DND-41 (cell line): ENCODE measurements around the gene PCNX2.
A peak's percentile ranks its signal among the peaks of the same experiment; 100 is the strongest.

Experiments used
- ATAC-seq: fragments of 200-7000 bp; cut with Tn5 transposase; 3 replicates; pipeline ENCODE4 v1.9.1; 2021; ENCODE audit warnings: low read depth; ENCODE audit not compliant: insufficient read depth
- DNase-seq: peaks from one replicate; pipeline ENCODE4 v3.0.0-alpha.2; 2020
- H2AFZ ChIP-seq: 2 replicates; pipeline ENCODE4 v1.6.0; 2012; ENCODE audit warnings: low read depth, low read length
- H3K27ac ChIP-seq: 2 replicates; pipeline ENCODE4 v1.5.1; 2012; ENCODE audit warnings: low read length, inconsistent platforms
- H3K27me3 ChIP-seq: fragments of 200-600 bp; sonication (generic); 2 replicates; pipeline ENCODE4 v1.6.0; 2012; ENCODE audit warnings: low read length, mild to moderate bottlenecking, inconsistent platforms; ENCODE audit not compliant: insufficient read depth, poor library complexity
- H3K36me3 ChIP-seq: 2 replicates; pipeline ENCODE4 v1.5.1; 2012; ENCODE audit warnings: low read length, inconsistent platforms; ENCODE audit not compliant: insufficient read depth
- H3K4me1 ChIP-seq: 2 replicates; pipeline ENCODE4 v1.5.1; 2012; ENCODE audit warnings: mild to moderate bottlenecking, low read length; ENCODE audit not compliant: insufficient read depth
- H3K4me2 ChIP-seq: 2 replicates; pipeline ENCODE4 v1.6.0; 2012; ENCODE audit warnings: mild to moderate bottlenecking, moderate library complexity, low read length, inconsistent platforms; ENCODE audit not compliant: insufficient read depth
- H3K4me3 ChIP-seq, 2 experiments: fragments of 200-600 bp in 1 of 2; shearing (Covaris generic) in 1 of 2; 2 replicates each; pipeline ENCODE4 v1.5.1; 2012 to 2016; ENCODE audit warnings: inconsistent platforms in 2 of 2, low read length in 2 of 2, mild to moderate bottlenecking in 2 of 2, low read depth in 1 of 2, moderate library complexity in 1 of 2
- H3K79me2 ChIP-seq: 2 replicates; pipeline ENCODE4 v1.6.0; 2012; ENCODE audit warnings: low read length, inconsistent platforms; ENCODE audit not compliant: insufficient read depth
- H3K9ac ChIP-seq: 2 replicates; pipeline ENCODE4 v1.6.0; 2012; ENCODE audit warnings: low read depth, mild to moderate bottlenecking, inconsistent platforms, low read length, moderate library complexity
- H3K9me3 ChIP-seq: 2 replicates; pipeline ENCODE4 v1.5.1; 2012; ENCODE audit warnings: low read length, moderate library complexity, mild to moderate bottlenecking, inconsistent platforms; ENCODE audit not compliant: insufficient read depth, severe bottlenecking
- H4K20me1 ChIP-seq: 2 replicates; pipeline ENCODE4 v1.6.0; 2012; ENCODE audit warnings: low read length; ENCODE audit not compliant: insufficient read depth
- EZH2 ChIP-seq: IDR thresholded peaks from 3 replicates; pipeline ENCODE4 v1.6.1; 2012; ENCODE audit warnings: borderline replicate concordance, low read depth, mild to moderate bottlenecking, moderate library complexity, low read length, inconsistent platforms; ENCODE audit not compliant: severe bottlenecking
- TF ChIP-seq, protein P1 (sequence below): IDR thresholded peaks from 2 replicates; pipeline ENCODE4 v1.5.1; 2012; ENCODE audit warnings: borderline replicate concordance, low read length, moderate library complexity, mild to moderate bottlenecking; ENCODE audit not compliant: poor library complexity, severe bottlenecking; ENCODE audit errors: extremely low read depth

Gene PCNX2

DNA sequence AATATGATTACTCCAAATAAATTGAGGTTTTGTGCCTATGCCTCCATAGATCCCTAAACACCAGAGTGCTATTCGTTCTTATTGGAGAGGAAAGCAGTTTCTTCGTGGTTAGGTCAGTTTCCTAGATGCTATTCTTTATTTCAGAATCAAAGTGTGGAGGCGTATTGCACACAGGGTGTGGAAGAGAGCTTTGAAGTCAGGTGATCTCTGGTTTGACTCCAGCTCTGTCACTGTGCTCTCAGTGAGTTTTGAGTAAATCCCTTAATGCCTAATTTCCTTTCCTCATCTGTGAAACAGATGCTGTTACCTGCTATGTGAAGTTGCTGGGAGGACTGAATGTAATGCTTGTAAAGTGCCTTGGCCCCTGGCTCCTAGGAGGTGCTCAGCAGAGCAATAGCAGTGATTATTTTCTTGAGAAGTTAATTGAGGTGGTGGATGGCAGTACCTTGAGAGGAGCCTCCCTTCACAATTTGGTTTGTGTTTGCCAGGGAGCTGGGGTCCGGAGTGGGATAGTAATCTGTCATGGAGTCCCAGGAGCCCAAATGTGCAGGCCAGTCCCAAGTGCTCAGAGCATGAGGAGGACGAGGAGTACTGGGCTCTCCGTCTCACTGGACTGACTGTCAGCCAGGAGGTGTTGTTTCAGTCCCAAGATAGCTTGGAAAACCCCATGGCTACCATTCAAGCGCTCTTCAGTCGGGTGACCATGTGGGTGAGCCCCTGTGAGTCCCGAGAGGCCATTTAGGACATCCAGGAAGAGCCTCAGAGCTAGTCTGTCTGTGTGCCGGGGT lies 330.2 kb downstream of the PCNX2 start:
- Histone ChIP-seq H3K4me1 (0 out of 2 replicates have a peak, but pooled peaks cover 9% of the 10 kb centered on the region), H3K27ac (no peak overlapping the region), H3K4me2 (no peak overlapping the region), H3K36me3 (peaks cover 49% of the 10 kb centered on the region), H3K9ac (no peak overlapping the region), H2AFZ (no peak overlapping the region), H3K27me3 (no peaks in the 10 kb centered on the region), H3K9me3 (no peaks in the 10 kb centered on the region), H3K79me2 (peaks cover 10% of the 10 kb centered on the region), H4K20me1 (no peaks in the 10 kb centered on the region), H3K4me3 (no peak overlapping the region)
- no peak for TF ChIP-seq EZH2
- TF ChIP-seq, protein P1, sequence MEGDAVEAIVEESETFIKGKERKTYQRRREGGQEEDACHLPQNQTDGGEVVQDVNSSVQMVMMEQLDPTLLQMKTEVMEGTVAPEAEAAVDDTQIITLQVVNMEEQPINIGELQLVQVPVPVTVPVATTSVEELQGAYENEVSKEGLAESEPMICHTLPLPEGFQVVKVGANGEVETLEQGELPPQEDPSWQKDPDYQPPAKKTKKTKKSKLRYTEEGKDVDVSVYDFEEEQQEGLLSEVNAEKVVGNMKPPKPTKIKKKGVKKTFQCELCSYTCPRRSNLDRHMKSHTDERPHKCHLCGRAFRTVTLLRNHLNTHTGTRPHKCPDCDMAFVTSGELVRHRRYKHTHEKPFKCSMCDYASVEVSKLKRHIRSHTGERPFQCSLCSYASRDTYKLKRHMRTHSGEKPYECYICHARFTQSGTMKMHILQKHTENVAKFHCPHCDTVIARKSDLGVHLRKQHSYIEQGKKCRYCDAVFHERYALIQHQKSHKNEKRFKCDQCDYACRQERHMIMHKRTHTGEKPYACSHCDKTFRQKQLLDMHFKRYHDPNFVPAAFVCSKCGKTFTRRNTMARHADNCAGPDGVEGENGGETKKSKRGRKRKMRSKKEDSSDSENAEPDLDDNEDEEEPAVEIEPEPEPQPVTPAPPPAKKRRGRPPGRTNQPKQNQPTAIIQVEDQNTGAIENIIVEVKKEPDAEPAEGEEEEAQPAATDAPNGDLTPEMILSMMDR = no peak
- DNase-seq = no peak
- ATAC-seq = peak; percentile 54; the same call in 1 of the 3 replicates

DNA sequence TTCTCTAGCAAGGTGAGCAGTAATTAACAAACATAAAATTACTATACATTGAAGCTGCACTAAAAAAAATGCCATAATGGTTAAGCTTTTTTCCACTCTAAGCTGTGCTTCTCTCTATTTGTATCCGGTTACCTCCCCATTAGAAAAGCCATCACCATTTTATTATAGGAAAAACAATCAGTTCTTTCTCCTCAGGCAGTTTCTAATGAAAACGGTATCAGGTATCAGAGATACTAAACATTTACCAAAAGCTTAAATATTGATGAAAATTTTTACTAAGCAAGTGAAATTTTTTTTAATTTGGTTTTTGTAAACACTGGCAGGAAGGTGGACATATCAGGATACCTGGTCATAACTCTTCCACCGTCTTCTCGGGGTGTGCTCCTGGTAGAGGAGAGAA lies 330.9 kb downstream of the PCNX2 start:
- H3K27ac ChIP-seq = no peak overlapping the region
- H3K4me1 ChIP-seq = 0 out of 2 replicates have a peak, but pooled peaks cover 9% of the 10 kb centered on the region
- H3K4me2 ChIP-seq = no peak overlapping the region
- peaks cover 10% of the 10 kb centered on the region for H3K79me2 ChIP-seq
- DNase-seq (no peak), ATAC-seq (no peak)
- H2AFZ ChIP-seq = no peak overlapping the region
- no peak for TF ChIP-seq EZH2
- TF ChIP-seq, protein P1 = no peak
- no peaks in the 10 kb centered on the region for H4K20me1 ChIP-seq
- H3K27me3 ChIP-seq = no peaks in the 10 kb centered on the region
- H3K4me3 ChIP-seq = no peak overlapping the region
- H3K36me3 ChIP-seq = peaks cover 46% of the 10 kb centered on the region
- H3K9ac ChIP-seq = no peak overlapping the region
- H3K9me3 ChIP-seq = no peaks in the 10 kb centered on the region

DNA sequence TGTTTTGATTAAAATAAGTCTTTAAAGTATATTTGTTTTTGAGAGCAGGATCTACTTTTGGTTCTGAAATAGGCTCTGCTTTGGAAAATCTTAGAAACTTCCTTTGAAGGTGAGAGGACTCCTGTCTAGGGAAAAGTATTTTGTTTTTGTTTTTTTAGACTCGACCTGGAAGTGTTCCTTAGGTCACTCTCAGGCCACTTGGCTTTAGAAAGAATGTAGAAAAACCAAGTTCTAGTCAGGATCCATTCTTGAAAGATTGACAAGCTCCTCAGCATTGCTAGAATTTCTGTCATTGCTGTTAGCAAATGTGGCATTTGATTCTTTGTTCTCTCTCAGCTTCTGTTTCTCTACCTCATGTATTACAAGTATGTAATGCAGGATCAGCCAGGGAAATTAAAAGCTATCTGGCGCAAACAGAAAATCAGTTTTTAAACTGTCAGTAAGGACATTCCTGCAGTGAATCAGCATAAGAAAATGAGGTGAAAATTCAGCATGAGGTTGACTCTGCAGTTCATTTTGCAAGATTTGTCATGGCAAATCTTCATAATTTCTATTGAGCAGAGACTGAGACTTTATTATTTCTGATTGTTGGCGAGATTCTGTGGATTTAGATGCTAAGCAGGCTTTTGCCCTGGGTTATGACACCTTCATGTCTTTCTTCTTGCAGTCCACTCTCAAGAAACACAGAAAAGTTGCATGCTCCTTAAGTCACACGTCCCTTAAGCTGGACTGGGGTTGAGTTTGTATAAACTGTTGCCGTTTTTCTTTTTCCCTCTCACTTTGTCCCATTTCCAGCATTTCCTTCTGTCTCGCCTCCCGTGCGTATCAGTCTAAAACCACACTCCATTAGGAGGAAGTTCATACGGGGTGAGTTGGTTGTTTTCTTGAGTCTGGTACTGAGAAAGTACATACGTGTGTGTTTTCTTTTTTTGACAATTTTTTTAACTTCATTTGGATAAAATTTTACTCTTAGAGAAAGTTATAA lies 332.5 kb downstream of the PCNX2 start:
- H4K20me1 ChIP-seq = no peaks in the 10 kb centered on the region
- H3K4me1 ChIP-seq = 0 out of 2 replicates have a peak, but pooled peaks cover 6% of the 10 kb centered on the region
- H3K4me3 ChIP-seq = no peak overlapping the region
- H3K79me2 ChIP-seq = peaks cover 10% of the 10 kb centered on the region
- H3K9me3 ChIP-seq = peaks cover 6% of the 10 kb centered on the region
- H3K9ac ChIP-seq = no peak overlapping the region
- no peak overlapping the region for H3K4me2 ChIP-seq
- H2AFZ ChIP-seq = no peak overlapping the region
- no peak for TF ChIP-seq EZH2
- no peak for ATAC-seq
- no peak for DNase-seq
- peaks cover 47% of the 10 kb centered on the region for H3K36me3 ChIP-seq
- no peaks in the 10 kb centered on the region for H3K27me3 ChIP-seq
- H3K27ac ChIP-seq = no peak overlapping the region
